MM.1S (cell line): Measurements from ENCODE around the gene CLTA.
"Not testable (repeated sequence)": the region's sequence is repeated elsewhere in the genome, so short reads cannot be mapped to it uniquely, and the experiment has no call there.

Experiments used
- CTCF ChIP-seq: fragments of 300-600 bp; sonication (generic); IDR thresholded peaks from 2 replicates; pipeline ENCODE4 v1.5.1; 2016; ENCODE audit warnings: antibody characterized with exemption, low read length, mixed read lengths
- EZH2 ChIP-seq: fragments of 300-600 bp; sonication (generic); optimal IDR thresholded peaks from 2 replicates; pipeline ENCODE3; 2017; ENCODE audit warnings: low read depth, mild to moderate bottlenecking, antibody characterized with exemption, low read length, mixed read lengths
- EZH2phosphoT487 ChIP-seq: fragments of 300-600 bp; sonication (generic); IDR thresholded peaks from 2 replicates; pipeline ENCODE4 v1.6.1; 2018; ENCODE audit warnings: antibody characterized with exemption, low read length

- TF ChIP-seq CTCF, EZH2phosphoT487, EZH2: not testable (repeated sequence)
These were observed 48.5 kb downstream of the CLTA start for GRCh38 chr9:36239205-36239604.
